Measurements from ENCODE around the gene PTTG2. TPM values are rescaled to one million over a fixed set of nuclear protein-coding genes. Genes with fewer than 3 reads are reported as not detected.
"Not testable (repeated sequence)": the region's sequence is repeated elsewhere in the genome, so short reads cannot be mapped to it uniquely, and the experiment has no call there.

Gene PTTG2
- total RNA-seq: 7.2 TPM

DNA sequence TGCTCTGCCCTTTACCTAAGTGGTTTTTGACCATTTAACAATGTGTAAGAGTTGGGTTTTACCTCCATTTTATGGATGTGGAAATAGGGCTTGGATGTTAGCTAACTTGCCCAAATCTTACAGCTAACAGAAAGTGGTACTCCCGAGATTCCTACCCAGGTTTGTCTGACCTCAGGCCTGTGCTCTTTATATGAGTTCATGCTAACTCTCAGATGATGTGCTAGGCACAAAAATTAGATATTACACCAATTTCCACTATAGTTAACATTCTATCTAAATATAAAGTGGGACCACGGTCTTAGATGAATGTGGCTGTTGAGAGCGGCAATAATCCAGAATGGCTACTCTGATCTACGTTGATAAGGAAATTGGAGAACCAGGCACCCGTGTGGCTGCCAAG lies at the start of gene PTTG2:
Gene PTTG2 (plus strand): TSS at position 301 of the 400 bp plus-strand sequence. CDS start 37 bp downstream, at position 338.
- no peak for DNase-seq (ENCODE audit: low spot score)

DNA sequence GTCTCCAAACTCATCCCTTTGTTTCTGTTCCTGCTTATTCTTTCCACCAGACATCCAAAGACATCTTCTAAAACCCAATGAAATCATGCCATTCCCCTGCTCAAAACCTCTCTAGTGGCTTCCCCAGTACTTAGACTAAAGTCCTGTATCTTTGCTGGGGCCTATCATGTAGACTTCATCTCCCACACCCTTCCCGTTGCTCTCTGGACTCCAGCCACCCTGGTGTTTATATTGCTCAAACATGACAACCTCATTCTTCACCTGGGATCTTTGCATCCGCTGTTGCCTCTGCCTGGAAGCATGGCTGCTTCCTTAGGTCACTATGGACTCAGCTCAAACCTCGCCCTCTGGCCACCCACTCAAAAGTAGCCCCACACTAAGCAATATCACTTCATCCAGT lies 45.7 kb upstream of the PTTG2 start:
- no peak for DNase-seq (ENCODE audit: low spot score)

DNA sequence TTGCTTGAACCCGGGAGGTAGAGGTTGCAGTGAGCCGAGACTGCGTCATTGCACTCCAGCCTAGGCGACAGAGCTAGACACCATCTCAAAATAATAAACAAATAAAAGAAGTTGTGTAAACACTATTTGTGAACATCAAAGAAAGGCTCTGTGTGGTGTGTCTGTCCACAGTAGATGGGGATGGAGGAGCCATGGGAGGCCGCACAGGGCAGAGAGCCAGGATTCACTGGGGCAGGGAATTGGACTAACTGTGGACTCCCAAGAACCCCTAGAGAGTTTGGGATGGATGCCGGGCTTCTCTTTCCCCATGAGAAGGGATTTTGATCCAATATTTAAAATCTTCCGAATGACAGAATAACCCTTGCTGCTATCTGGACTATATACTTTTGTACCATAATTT lies 42.8 kb upstream of the PTTG2 start:
- no peak for DNase-seq (ENCODE audit: low spot score)

DNA sequence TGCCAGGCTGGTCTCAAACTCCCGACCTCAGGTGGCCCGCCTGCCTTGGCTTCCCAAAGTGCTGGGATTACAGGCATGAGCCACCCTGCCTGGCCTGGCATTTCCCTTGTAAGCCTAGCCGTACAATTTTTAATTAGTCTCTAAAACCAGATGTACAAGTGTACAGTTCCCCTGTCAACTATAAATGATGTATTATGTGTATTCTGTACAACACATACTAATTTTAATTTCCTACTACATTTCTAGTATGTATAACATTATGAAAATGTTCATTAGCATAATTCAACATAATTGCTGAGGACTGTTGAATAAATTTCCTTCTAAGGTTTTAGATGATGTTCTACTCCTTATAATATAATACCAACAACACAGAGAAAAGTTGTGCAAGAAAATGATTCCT lies 41.5 kb upstream of the PTTG2 start:
- DNase-seq (ENCODE audit: low spot score): no peak

DNA sequence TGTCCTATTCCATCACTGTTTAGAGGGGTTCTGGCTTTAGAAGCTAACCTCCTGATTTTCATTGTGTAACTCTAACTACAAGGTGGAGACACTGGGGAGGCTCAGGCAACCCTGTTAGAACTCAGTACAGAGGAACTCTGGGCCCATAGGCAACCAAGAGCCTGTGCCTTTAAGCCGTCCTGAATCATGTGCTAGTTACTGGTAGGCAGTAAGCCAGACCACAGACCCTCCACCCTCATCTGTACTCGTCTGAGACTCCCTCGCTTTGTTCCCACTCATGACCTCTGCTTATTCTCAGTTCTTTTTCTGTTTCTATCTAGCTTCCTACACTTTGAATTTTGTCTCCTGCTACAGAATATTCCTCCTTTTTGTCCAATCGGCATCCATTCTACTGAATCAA lies 37.9 kb upstream of the PTTG2 start:
- DNase-seq (ENCODE audit: low spot score): no peak

DNA sequence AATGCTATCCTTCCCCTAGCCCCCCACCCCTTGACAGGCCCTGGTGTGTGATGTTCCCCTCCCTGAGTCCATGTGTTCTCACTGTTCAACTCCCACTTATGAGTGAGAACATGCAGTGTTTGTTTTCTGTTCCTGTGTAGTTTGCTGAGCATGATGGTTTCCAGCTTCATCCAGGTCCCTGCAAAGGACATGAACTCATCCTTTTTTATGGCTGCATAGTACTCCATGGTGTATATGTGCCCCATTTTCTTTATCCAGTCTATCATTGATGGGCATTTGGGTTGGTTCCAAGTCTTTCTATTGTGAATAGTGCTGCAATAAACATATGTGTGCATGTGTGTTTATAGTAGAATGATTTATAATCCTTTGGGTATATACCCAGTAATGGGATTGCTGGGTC lies 37.1 kb upstream of the PTTG2 start:
- not testable (repeated sequence) for DNase-seq (ENCODE audit: low spot score)

DNA sequence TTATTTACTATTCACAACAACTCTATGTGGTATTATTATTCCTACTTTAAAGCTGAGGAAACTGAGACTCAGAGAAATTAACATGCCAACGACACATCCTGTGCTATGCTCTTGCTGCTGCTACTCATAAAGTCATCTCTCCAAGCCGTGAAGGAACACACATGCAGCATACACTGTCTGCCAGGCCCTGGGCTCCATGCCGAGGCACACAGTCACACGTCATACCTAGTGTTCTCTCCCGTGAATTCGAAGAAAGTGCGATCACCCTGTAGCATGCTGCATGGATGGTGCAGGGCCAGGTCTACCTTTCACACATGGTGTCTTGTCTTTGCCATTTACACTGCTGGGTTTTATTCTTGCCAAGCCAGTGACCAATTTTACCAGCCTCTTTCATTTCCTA lies 35.3 kb upstream of the PTTG2 start:
- DNase-seq (ENCODE audit: low spot score): no peak

DNA sequence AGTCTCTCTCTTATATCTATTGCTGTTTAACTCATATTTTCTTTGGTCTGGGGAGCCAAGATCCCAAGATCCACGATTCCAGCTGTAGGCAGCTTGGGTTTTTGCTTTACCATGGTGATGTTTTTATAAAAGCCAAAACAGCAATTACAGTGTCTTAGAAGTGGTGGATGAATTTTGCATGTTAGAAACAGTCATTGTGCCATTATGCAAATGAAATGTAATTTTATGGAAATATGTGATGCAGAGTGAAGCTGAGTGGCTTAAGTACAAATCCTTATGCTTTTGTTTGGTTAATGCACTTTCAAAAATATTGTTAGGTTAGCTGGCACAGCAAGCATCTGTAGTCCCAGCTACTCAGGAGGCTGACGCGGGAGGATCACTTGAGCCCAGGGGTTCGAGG lies 32.8 kb upstream of the PTTG2 start:
- DNase-seq (ENCODE audit: low spot score): no peak

DNA sequence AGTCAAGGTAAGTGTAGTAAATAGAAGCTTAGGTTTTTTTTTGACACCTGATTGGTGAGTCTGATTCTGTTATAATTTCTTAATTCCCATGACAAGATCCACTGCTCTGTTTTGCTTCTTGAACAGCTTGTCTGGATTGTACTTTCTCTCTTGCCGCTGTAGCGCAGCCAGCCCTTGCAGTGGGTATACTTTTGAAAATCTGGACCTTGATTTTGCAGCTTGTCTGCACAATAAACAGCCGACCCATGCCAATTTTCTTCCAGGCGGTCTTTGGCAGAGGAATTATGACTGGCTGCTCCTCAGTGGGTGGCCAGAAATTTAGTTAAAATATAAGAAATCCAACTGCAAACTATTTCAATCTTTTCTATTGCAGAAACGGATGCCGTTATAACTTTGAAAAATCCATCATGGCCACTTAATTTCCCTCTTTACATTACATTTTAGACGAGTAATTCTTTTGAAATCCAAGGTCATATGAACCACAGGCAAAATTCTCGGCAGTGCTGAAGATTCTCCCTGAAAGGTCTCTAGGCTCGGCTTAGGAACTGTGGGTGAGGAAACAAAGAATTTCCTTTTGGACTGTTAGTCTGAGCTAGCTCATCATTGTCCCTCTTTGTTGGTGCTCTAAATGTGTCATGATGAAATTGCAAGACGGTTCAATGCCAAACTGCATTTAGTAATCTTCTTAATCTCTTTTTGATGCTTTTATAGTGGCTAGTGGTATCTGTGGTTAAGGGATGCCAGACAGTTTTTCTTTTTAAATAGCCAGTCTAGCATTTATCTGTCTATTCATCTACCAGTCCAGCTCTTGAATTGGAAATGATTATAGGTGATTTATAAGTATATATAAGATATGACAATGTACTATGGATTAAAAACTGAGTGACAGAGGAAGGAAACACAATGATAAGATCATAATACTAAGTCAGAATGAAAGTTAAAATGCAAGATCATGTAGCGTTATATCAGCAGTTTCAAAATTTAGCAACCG lies 31.5 kb upstream of the PTTG2 start:
- no peak for DNase-seq (ENCODE audit: low spot score)

DNA sequence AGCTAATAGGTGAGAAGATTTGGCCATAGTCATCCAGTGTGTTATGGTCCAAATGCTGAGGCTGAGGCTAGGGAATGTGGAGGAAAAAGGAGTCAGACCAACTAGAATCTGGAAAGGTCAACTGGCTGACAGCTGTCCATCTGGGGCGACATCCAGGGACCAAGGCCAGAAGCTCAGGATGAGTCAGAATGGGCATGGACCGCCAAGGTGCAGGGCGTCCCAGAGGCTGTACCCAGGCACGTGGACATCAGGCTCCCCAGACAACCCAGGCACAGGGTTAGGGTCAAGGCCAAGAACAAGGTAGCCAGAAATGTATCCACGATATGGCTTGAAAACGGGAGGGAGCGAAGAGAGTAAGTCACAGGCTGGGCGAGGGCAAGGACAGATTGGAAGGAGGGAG lies 26.1 kb upstream of the PTTG2 start:
- DNase-seq (ENCODE audit: low spot score): no peak

DNA sequence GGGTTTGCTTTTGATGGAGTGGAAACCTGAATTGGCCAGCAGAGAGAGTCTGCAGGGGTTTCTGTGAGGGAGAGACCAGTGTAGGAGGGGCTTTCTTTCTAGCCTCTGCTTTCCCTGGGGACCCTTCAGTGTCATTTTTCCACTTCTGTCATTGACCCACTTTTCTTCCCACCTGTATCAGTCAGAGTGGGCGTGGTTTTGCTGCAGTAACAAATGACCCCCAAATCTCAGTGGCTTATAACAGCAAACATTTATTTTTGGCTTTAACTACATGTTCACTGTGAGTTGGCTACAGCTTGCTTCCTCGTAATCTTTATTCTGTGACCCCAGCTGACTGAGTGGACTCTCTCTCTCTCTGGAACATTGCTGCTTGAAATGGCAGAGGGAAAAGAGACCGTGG lies 25.6 kb upstream of the PTTG2 start:
- DNase-seq (ENCODE audit: low spot score): no peak

DNA sequence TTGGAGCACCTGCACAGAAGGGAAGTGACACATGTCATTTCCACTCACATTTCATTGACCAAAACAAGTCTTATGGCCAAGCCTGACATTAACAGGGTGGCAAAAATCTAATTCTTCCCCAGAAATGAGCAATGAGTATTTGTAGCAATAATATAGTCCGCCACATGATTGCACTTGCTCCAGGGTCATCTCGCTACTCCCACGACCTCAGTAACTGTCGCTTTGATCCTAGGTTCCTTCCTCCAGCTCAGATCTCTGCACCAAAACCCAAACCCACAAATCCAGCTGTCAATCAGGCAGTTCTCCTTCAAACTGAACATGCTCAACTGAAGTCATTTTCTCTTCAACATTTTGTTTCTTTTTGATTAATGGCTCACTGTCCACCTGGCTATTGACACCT lies 25.2 kb upstream of the PTTG2 start:
- DNase-seq (ENCODE audit: low spot score): no peak

DNA sequence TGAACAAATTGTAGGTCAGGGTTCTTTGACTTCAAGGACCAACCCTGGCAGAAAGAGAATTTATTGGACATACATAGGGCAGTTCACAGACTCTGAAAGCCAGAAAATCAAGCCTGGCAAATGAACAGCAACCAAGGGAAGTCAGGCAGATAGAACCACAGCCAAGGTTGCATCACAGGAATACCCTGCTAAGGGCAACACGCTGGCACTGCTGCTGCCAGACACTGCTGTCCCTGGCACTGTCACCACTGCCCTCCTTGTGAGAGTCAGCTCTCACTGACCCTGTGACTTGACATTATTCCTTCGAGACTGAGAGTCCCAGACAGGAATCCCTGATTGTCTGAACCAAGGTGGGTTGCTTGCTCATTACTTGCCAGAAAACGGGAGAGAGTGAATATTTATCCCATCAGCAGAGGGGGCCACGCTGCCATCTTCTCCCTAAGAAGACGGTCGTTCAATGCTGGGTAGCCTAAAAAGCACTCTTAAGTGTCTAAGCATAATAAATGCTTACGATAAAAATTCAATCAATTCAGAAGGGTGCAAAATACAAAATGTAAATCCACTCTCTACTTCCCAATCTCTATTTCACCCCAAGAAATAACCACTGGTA lies 23.2 kb upstream of the PTTG2 start:
- DNase-seq (ENCODE audit: low spot score): no peak

DNA sequence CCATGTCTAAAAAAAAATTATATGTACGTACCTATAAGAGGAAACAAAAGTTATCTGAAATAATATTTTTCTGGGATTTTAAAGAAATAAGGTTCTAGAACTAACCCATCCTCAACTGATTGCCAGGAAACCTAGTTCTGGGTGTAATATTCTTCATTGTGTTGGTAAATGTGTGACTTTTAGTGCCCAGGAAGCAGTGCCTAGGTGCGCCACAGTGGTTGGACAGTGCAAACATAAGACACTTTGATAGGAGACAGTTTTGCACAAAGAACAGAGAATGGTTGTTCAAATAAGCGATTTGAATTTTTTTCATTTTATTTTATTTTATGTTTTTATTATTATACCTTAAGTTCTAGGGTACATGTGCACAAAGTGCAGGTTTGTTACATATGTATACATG lies 22.0 kb upstream of the PTTG2 start:
- no peak for DNase-seq (ENCODE audit: low spot score)

DNA sequence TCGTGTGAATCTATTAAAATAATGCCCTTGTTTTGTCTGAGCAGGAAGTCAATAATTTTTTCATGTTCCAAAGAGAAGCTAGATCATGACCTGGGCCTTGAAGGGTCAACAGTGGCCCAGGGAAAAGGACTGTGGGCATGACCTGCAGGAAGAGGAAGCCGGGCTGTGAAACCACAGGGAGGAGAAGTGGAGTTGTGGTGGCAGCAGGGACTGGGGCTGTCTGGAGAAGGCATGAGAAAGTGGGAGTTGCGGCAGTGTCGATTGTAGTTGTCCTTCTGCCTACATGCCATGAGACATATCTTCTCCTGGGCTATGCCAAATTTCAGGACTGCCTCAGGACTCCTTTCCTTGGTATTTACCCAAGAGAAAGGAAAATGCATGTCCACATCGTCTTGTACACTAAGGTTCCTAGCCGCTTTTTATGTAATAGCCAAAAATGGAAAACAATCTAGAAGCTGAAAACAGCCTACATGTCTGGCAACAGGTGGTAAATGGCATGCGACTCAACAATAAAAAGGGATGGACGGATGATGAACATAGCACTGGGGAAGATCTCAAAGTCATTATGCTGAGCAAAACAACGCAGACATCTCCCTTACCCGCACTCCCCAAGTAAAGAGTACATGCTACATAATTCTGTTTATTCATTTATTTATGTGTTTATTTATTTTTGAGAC lies 13.6 kb upstream of the PTTG2 start:
- DNase-seq (ENCODE audit: low spot score): no peak

DNA sequence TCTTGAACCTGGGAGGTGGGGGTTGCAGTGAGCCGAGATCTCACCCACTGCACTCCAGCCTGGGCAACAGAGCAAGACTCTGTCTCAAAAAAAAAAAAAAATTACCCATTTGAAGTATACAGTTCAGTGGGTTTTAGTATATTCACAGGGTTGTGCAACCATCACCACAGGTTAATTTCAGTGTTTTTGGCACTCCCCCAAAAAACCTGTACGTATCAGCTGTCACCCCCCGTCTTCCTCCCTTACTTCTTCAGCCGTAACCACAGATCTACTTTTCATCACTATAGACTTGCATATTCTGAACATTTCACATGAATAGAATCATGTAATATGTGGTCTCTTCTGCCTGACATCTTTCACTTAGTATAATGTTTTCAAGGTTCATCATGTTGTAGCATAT lies 11.7 kb upstream of the PTTG2 start:
- DNase-seq (ENCODE audit: low spot score): no peak

DNA sequence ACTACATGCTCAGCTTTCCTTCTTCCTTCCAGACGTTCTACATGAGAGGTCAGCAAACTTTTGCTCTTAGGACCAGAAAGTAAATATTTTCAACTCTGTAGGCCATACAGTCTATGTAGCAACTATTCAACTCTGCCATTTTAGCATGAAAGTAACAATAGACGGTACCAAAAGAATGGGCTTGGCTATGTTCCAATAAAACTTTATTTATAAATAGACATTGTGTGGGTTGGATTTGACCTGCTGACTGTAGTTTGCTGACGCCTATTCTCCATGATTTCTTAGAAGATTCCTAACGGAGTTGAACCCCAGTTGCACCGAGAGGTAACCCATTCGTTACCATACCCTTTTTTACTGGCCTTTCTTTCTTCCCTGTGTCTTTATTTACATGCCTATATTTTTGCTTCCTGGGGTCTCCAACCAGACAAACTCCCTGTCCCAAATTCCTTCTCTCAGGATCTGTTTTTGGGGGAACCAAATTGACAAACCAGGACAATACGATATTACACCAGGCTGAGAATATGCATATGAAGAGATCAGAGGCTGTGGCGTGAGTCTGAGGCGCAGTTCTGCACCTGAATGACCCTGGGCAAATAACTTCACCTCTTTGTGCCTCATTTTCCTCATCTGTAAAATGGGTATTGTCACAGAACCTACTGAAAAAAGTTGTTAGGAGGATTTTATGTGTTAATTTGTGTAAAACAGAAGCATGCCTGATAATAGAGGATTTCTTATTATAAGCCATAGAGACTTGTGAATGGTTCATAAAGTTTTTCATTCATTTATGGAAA lies 10.4 kb upstream of the PTTG2 start:
- no peak for DNase-seq (ENCODE audit: low spot score)

DNA sequence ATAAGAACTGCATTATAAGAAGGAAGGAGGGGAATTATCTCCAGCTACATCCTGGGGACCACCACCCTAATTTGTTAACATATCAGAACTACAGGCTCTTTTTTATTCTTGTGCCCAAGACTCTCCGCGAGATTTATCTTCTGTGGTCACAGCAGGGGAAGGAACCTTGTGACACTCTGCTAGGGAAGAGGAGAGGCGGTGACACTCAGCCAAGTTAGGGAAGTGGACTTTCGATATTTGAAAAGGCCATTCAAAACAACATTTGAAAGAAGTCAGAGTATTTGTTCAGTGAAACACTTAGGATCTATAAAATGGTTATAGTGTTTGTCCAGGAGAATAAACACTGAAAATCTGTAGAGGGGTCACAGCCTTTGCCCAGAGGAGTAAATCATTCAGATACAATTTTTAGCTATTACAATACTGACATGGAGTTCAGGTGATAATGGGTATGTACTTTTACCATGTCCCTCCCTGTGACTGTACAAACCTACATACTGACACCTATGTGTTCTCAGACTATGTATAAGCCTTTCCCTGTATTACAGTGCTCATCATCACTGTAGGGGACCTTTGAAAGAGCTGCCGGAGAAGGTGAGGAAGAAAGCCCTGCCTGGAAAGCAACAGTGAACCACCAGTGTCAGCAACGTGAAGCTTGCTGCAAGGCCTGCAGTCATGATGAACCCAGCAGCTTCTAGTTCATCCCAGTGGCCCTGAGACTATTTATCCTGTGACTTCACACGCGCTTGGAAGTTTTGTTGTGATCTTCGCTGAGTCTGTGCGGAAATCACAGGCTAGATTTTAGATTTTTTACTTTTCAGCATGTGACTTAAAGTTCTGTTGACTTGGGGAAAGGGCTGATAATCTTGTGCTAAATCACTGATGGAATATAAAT lies 8.5 kb upstream of the PTTG2 start:
- no peak for DNase-seq (ENCODE audit: low spot score)

DNA sequence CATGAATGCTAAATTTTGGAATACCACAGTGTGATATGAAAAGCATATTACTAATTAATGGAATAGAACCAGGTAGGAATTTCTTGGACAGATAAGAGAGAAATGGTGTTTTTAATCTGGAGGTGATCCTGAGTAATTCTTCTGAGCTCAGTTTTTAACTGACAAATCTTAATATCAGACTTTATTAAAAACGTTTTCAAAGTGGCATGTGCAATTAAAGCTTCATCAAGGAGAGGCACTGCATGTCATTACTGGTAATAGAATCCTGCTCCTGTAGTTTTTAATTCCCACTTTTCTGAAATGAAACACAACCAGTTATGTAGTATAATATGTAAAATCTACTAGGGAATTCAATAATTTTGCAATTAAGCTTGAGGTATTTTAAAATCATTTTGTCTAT lies 7.0 kb upstream of the PTTG2 start:
- no peak for DNase-seq (ENCODE audit: low spot score)

DNA sequence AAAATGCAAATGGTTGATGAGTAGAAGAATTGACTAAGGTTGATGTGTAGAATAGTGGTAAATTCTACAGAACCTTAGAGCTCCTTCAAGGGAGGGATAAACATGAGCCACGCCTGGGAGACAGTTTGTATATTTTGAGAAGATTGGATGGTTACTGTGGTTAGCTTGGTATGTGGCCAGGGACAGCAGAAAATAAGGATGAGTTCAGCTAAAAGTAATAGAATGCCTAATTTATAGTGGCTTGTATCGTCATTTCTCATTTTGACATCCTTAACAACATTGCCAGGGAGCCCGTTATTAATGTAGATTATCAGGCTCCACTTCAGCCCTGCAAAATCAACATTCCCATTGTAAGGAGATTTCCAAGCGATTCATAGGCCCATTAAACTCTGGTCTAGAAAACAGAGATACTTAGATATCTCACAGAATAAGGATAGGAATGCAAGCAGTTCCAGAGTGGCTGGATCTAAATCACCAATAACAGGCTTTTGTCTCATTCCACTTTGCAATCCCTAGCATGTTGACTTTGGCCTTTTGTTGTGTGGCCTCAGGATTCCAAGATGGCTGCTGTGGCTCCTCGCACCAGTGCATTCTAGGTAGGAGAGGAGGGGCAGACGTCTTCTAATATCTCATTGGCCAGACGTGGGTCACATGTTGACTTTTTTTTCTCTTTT lies 6.4 kb upstream of the PTTG2 start:
- DNase-seq (ENCODE audit: low spot score): no peak

Data from ureter (tissue), 1 donor.